CD4-positive, alpha-beta T cell treated with Interleukin-4 for 1 hour (primary cell): ENCODE data around the gene DMRT1.
A peak's percentile ranks its signal among the peaks of the same experiment; 100 is the strongest.
"Not testable (repeated sequence)": the region's sequence is repeated elsewhere in the genome, so short reads cannot be mapped to it uniquely, and the experiment has no call there.

Experiments used
- DNase-seq, 2 donors: peaks; one replicate each; pipeline ENCODE4 v3.0.0-alpha.2; 2020 to 2022

The DMRT1 gene

DNA sequence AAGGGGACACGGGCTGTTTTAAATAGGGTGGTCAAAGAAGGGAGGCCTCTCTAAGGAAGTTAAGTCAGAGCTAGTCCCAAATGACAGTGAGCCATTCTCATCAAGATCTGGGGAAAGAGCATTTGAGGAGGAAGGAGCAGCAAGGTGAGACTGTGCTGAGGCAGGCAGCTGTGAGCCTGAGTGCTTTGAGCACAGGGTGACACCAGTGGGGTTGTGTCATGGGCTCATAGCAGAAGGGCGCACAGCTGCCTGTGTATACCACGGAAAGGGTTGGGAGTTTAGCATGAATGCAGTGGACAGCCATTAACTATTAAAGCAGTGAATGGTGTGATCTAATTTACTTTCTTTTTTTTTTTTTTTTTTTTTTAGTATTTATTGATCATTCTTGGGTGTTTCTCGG lies 19.2 kb downstream of the DMRT1 start:
- DNase-seq = no peak

DNA sequence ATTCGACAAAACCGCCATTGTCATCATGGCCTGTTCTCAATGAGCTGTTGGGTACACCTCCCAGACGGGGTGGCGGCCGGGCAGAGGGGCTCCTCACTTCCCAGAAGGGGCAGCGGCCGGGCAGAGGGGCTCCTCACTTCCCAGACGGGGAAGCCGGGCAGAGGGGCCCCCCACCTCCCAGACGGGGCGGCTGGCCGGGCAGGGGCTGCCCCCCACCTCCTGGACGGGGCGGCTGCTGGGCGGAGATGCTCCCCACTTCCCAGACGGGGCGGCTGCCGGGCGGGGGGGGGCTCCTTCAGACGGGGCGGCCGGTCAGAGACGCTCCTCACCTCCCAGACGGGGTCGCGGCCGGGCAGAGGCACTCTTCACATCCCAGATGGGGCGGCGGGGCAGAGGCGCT lies 20.0 kb downstream of the DMRT1 start:
- not testable (repeated sequence) for DNase-seq

DNA sequence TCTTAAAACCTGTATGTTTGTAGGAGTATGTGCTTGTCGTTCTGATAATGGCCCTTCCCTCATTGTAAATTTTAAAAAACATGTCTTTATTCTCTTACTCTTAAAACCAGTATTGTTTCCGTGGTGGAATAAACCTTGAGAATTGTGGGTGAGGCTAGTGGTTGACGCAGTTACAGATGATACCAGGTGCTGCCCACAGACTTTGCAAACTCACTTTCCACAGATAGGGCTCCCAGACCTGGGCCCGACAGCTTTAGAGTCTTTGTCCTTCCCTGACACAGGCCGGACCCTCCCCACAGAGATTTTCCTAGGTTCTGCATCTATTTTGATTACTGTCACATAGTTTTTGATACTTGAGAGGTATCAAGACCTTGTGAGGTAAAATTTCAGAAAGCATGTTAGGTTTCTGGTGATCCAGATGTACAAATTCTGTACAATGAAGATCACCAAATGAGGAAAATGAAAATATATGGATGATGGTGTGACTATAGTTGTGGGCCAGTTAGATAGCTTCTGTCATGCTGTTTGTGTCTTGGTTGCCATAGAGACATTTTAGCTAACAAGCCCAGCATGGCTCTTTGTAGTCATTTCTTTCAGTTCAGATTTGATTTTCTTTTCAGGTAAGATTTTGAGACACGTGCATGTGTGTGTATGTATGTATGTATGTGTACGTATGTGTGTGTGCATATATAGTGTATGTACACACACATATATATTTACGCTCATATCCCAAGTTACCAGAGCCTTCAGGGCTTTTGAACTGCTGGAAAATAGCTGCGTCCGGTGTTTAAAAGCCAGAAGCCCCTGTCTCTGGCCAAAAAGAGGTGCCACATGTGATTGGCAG lies 33.8 kb downstream of the DMRT1 start:
- no peak for DNase-seq

DNA sequence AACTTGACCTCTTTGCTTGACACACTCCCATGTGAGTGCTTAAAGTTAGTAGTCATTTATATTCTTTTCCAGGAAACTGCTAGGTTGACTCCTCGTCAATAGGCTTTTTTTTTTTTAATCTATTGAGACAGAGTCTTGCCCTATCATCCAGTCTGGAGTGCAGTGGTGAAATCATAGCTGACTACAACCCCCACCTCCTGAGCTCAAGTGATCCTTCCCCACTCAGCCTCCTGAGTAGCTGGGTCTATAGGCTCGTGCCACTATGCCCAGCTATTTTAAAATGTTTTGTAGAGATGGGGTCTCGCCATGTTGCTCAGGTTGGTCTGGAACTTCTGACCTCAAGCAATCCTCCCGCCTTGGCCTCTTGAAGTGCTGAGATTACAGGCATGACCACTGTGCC lies 34.9 kb downstream of the DMRT1 start:
- no peak for DNase-seq

DNA sequence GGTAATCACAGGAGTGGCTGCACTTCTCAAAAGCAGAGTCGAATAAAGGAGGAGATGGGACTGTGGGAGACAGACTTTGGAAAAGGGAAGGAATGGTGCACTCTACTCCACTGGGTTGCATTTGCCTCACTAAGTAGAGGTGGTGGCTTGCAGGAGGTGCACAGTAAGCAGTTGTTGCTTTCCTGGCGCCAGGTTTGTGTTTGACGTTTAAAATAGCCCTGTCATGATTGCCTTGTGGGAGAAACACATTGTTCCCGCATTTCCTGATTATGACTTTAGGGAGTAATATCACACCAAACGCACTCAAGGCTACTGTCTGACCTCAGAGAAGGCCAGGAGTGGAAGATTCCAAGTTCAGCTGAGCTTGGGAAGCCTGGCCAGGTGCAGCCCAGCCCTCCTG lies 36.7 kb downstream of the DMRT1 start:
- no peak for DNase-seq

GRCh38 chr9:880725-881124 lies 39.2 kb downstream of the DMRT1 start:
- DNase-seq = no peak

DNA sequence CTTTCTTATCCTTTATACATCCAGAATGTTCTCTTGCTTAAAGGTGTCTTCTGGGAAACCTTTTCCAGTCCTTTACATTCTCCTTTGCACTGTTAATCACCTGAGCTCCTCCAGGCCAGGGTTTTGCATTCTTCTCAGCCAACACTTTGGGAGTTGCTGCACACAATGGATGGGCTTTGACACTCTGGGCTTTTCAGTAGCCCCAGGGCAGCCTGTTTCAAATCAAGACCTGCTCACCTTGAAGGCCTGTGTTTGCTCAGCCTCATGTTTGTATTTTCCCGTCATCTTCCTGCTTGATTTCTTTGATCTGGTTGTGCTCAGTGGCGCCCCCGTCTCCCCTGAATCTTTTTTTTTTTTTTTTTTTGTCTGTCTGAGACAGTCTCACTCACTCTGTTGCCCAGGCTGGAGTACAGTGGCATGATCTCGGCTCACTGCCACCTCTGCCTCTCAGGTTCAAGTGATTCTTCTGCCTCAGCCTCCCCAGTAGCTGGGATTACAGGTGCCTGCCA lies 41.0 kb downstream of the DMRT1 start:
- DNase-seq = no peak

- DNase-seq = no peak
Observed at GRCh38 chr9:883011-883410, 41.5 kb downstream of the DMRT1 start.

- no peak for DNase-seq
Observed at GRCh38 chr9:886886-887285, 45.4 kb downstream of the DMRT1 start.

DNA sequence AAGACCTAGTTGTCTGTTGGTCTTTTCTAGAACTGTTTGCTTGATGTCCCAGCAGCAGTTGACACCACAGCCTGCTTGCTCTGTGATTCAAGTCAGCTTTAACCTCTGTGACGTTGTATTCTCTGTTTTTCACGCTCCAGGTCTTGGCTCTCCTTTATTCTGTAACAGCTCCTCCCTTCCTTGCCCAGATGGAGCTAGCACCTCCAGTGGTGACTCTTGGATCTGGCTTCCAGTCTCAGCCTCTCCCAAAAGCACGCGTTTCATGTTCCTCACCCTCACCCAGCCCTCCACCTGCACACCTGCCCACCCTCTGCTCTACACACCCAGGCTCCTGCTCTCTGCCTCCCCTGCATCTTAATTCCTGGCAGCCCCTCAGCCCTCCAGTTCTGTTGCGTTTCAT lies 50.6 kb downstream of the DMRT1 start:
- DNase-seq = no peak

GRCh38 chr9:893115-893514 lies 51.6 kb downstream of the DMRT1 start:
- no peak for DNase-seq

DNA sequence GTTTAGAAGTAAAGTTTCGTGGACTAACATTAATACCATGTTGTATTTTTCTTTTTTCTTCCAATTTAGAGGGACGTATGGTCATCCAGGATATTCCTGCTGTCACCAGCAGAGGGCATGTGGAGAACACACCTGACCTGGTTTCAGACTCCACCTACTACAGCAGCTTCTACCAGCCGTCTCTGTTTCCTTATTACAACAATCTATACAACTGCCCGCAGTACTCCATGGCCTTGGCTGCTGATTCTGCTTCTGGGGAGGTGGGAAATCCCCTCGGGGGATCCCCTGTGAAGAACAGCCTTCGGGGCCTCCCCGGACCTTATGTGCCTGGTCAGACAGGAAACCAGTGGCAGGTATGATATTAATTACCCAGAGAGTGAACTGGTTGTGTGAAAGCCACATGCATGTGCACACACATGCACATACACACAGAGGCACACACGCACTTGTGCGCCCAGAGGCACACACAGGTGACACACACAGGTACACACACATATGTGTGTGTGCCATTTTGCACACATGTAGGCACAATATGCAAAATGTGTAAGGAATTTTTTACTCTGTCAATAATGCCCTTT lies 52.4 kb downstream of the DMRT1 start:
- DNase-seq = peak; percentile 55 to 60

- peak in 1 of 2 donors; percentile 20 for DNase-seq
Observed at GRCh38 chr9:899440-900184, 58.1 kb downstream of the DMRT1 start.

GRCh38 chr9:903886-904285 lies 62.4 kb downstream of the DMRT1 start:
- DNase-seq = no peak

- DNase-seq = no peak
Observed at GRCh38 chr9:905906-906305, 64.4 kb downstream of the DMRT1 start.

- no peak for DNase-seq
Observed at GRCh38 chr9:908536-909205, 67.2 kb downstream of the DMRT1 start.

DNA sequence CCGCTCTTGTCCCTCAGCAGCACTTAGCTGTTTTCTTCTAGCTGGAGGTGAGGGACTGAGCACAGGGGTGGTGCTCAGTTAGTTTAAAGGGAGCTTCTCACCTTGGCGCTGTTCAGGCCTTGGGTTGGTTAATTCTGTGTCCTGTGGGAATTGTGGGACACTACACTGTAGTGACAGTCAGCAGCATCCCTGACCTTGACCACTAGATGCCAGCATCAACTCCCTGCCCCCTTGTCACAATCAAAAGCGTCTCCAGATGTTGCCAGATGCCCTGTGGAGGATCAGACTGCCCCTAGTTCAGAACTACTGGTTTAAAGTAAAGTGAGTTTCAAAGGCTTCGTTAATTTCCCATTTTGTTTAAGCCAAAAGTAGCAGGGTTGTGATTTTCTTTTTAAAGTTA lies 69.5 kb downstream of the DMRT1 start:
- DNase-seq = no peak

DNA sequence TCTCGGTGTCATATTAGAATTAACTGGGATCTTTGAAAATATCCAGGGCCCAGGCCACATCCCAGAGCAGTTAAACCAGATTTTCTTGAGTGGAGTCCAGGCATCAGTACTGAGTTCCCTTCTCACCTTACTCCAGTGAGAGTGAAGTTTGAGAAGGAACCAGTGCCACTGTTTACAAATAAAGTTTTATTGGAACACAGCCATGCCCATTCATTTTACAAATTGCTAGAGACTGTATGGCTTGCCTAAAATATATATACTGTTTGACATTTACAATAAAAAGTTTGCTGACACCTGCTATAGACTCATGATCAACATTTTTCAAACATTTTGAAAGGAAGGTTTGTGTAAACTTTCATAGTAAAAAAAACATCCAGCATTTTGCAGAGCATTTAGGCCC lies 71.3 kb downstream of the DMRT1 start:
- DNase-seq = no peak

DNA sequence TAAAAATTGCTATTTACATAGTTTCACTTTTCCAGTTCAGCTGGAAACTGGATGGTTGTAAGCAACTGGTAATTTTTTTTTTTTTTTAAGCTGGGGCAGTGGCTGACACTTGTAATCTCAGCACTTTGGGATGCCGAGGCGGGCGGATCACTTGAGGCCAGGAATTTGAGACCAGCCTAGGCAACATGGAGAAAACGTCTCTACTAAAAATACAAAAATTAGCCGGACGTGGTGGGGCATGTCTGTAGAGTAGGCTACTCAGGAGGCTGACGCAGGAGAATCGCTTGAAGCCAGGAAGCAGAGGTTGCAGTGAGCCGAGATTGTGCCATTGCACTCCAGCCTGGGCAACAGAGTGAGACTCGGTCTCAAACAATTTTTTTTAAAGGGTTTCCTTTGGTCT lies 72.0 kb downstream of the DMRT1 start:
- not testable (repeated sequence) for DNase-seq

GRCh38 chr9:917730-918129 lies 76.2 kb downstream of the DMRT1 start:
- no peak for DNase-seq

- no peak for DNase-seq
Observed at GRCh38 chr9:920927-921326, 79.4 kb downstream of the DMRT1 start.

DNA sequence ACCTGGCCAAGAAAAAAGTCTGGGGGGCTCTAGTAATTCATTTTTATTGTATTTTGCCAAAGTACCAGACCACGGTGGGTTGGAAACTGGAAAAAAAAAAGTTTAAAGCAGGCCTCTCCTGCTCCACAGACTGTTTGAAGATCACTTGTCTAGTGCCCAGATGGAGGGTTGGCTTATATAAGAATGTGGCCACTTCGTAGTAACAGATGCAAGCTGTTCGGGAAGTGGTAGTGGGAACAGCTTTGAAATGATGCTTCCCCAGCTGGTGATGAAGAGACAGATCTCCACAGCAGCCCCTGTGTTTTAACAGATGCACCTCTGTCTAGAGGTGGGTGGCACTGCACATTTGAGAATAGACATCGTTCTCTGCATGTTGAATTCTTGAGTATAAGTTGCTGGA lies 80.7 kb downstream of the DMRT1 start:
- DNase-seq = no peak

GRCh38 chr9:922731-923130 lies 81.2 kb downstream of the DMRT1 start:
- DNase-seq = no peak
